Stimulated activated CD8-positive, alpha-beta memory T cell treated with anti-CD3 and anti-CD28 coated beads, Interleukin-2, amount 100 ng/mL, for 1 hour (primary cell): ENCODE data around the gene CCDC70.

Experiments
- DNase-seq, 2 donors: peaks; one replicate each; pipeline ENCODE4 v3.0.0-alpha.2; 2020; ENCODE audit warnings: low read depth in 2 of 2

CCDC70 gene

DNA sequence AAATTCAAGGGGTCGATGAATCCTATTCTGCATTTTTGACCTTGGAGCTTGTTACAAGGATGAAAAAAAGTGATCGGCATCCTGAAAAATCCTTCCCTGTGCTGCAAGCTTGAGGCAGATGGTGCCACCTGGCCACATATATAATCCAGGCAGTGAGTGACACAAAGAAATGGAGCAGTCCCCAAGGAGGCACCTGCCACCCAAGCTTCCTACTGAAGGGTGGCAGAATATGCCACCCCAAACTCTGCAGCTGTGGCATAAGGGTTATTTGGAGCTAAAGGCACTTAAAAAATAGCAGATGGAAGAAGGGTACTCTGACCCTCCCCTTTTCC is 32.2 kb upstream of the CCDC70 start:
- no peak for DNase-seq

DNA sequence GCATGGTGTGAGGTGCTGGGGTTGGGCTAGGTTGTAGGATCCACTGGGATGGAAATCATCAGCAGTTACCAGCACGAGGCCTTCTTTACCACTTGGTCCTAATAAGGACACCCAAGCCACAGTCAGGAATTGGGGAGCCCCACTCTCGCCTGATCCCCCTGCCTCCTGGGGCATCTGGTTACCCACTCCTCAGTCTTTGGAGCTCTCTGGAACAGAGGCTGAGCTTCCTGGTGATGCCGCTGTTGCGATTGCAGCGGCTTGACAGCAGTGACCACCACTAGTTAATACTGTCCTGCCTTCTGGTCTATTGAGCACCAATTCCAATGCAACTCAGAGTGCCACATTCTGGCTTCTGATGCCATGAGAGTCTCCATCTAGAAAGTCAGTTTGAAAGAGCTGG is 30.2 kb upstream of the CCDC70 start:
- no peak for DNase-seq

DNA sequence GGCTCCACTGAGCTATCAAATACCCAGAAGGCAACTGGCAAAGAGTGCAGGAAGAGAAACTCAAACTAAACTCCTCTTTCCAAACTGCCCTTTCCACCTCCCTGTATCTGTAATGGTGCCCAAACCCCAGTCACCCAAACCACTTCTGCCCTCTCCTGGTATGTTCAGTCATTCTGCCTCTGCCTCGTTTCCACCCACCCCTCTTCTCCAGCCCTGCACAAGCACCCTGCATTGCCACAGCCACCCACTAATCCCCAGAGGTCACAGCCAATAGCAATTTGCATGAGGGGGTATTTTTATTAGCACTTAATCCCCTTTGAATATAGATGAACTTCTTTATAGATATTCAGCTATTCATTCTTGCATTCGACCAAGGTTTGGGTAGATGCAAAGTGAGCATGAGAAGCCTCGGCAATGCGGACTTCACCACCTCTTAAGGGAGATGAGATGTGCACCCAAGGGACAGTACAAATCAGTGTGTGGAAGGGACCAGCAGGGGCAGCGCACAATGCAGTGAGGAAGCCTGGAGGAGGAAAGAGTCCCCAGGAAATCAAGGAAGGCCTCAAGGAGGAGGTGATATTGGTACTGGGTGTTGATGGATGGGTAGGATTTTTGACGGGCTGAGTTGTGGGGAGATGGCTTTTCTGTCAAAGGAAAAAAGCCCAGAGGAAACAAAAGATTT is 29.2 kb upstream of the CCDC70 start:
- peak in 1 of 2 donors; percentile 26 for DNase-seq

DNA sequence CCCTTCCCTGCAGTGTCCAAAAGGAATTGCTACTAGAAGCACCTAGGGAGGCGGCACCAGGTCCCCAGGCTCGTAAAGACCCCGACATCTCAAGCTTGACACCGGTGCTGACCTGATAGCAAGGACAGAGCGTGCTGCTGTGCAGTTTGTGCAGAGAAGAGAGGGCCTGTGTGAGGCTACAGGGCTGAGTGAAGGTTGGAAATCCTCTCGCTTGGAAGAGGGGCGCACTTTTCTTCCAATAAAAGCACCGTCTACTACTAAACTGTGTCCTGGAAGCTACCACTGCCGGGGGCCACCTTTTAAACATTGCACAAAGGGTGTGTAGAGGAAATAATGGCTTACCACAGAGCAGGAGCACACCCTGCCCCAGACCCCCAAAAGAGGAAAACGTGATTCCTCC is 27.8 kb upstream of the CCDC70 start:
- no peak for DNase-seq

DNA sequence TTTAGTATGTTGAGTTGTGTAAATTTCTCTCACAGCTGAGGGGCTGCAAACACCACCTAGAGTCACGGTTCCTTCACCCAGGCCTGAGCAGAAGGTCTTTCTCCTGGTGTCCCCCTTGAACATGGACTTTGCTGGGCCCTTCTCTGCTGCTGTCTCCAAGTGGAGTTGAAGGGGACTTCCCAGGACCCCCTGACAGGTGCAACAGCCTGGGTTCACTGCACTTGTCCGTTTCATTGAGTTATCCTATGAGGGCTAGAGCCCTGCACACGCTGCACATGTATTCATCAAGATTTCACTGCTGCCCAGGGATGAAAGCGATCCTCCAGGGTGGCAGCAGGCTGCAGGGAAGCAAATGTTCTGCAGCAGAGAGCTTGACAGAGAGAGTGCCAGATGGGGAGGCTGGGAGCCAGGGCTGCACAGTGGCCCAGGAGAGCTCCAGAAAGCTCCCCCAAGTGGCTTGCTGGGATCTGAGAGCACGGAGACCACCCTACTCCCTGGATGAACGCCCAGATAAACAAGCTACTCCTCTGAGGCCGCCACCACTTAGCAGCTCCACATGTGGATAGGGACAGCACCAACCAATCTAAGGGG is 27.1 kb upstream of the CCDC70 start:
- DNase-seq, result no peak

DNA sequence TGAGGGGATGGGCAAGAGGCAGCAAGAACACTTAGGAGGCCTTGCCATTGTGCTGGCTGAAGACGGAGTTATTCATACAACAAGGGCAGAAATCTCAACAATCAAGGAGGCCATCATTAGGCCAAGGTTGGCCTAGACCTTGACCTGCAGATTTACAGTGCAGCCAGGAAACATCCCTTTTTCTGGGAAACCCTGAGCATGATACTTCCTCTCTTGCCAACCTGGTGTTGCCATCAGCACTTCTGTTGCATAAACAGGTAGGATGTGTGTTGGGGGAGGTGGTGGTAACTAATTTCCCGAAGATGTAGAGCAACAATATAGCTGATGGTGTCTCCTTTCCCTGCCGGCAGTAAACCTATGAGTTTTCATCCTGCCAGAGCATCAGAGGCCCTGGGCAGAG is 24.8 kb upstream of the CCDC70 start:
- DNase-seq, result no peak

DNA sequence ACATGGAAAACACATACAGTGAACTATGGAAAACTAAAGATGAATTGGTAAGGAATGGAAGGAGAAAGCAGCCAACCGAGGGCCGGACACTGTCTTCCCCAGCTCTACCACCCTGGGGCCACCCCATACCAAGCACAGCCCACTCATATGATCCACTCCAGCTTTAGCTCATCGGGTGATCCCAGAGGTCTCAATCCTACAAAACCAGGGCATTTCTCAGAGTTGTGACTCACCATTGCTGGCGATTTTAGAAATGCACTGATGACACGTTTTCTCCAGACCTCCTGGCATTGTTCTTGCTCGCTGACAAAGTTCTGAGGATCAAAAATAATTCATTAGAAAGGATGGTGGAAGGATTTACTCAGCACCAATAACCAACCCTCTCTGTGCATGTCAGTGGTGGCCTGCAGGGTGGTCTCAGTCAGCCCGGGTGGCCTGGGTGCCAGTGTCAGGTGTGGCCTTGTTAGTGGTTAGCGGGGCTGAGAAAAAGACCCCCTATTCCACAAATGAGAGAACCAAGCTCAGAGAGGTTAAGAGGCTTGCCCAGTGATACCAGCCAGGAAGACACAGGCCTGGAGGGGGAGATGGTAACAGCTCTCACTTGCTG is 23.4 kb upstream of the CCDC70 start:
- no peak for DNase-seq

DNA sequence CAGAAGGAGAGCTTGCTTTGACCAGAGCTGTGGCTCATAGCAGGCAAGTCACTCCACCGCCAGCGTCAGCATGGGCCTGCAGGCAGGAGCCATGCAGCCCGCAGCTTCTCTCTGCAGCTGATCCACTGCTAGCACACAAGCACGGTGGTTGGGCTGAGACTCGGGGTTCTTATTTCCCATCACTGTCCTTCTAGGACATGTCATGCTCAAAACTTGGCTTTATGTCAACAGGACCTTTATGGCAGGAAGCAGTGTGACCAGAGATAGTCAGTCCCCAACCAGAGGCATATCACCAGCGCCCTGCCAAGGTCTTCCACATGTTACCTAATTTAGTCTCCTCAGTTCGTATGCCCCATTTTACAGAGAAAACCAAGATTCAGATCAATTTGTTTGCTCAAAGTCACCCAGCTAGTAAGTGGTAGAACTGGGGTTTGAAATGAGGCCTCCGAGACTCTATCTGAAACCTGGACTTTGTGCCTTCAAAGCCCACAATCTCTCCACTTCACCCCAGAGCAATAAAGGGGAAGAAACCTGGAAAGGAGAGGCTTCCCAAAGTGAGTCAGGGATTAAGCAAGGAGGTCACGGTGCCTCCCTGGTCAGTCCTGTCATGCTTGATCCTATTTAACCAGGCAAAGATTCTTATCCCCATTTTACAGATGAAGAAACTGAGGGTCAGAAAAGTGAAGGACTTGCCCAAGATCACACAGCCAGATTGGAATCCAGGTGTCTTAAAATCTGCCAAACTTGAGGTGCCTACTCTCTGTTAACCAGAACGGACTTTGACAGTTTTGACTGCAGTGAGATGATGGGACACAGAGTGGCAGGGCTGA is 21.8 kb upstream of the CCDC70 start:
- no peak for DNase-seq

DNA sequence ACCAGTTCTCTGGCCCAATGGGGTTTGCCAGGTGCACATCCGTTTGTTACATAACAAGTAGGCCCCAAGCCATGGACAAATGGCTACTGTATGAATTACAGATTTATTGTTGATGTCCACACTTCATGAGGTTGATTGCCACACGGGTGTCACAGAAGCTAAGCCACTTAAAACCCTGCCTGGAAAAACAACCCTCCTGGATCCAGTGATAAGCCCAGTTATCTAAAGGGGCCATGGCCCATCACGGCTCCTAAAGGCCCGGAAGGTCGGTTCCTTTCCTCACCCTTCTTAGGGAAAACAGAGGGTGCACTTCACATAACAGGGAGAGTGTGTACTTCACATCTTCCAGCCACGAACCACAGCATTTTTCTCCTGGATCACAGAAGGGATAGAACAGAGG is 20.9 kb upstream of the CCDC70 start:
- no peak for DNase-seq

DNA sequence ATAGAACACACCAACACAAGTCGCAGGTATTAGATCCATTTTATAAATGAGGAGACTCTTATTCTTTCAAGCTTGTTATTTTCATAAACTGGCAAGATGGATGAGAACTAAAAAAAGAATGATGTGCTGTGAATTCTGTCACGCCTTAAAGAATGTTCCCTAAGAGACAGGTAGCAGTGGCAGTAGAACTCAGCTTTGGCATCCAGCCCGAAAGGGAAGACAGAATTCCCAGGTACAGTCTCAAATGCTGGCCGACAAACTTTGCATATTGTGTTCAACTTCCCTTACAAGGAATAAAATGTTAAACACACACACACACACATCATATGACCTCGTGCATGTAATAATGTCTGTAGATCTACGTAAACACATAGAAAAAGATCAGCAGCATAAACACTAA is 20.0 kb upstream of the CCDC70 start:
- DNase-seq, result no peak

DNA sequence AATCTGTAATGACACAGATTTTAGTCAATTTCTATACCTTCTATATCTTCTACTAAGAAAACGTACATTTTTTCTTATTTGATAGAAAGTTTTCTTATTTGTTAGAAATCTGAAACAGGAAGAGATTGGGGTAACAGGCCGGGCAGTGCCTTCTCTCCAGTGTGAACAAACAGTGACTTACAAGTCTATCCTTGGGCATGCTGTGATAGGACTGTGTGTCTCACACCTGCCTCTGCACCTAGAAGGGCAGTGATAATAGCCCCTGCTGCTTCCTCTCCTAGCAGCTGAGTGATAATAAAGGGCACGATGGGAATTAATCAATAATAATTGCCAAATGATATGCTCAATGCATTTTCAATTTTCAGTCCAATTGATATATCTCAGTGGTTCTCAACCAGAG is 18.2 kb upstream of the CCDC70 start:
- no peak for DNase-seq

DNA sequence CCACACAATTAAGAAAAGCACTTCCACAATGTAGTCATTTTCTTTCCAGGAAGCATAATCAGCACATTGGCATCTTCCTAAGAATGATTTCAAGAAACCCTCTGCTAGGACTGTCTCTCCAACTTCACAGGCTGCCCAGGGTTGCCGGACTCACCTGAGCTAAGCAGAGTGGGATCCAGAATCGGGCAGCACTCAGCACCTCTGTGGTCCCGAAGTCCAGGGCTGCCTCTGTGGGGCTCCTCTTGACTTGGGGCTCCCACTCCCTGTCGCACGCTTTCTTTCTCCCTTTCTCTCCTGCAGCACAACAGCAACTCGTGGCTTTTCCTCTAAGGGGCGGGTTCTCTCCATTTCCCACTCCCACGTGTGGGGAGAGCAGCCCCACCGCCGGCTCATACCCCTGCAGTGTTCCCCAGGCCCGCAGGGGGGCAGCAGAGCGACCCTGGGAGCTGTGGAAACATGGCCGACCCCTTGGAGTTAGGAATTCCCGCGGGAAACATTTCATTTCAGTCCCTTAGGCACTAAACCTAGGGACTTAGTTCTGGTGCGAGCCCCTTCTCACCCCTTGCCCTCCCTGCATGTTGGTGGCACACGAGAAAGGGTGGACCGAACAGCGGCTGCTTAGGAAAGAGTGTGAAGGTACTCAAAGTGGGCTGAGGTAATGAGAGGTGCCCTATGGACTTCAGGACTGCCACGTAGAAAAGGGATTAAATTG is 16.8 kb upstream of the CCDC70 start, which contains the start of gene TMEM272:
TMEM272 (minus strand) TSS at position 316 of the 712 bp plus-strand sequence. CDS start 6,647 bp downstream, outside the sequence.
- DNase-seq, result no peak

DNA sequence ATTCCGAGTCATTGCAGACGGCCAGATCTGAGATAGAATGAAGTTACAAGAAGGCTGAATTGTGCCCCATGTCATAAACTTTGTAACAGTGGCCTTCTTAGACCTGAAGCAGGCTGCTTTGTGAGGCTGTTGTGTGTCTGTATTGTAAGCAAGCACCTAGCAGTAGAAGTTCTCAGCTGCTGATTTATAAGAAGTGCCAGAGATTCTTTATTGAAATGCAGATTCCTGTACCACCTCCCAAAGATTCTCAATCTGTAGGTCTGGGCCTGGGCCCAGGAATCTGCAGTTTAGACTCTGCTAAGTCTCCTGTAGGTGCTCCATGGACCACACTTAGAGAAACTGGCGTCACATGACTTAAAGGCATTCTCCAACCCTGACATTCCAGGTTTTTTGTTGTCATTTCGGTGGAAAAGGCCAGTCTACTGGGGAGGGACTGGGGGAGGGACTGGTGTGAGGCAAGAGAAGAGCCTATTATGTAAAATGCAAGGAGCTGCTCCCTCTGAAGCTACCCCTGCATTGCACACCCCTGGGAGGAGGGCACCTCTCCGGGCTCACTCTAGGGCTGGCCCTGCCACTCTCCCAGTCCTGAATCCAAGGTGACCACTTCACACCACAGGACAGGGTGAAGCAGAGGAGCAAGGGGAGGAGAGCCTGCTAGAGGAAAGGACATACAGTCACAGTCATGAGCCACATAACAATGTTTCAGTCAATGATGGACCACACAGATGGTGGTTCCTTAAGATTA is 16.0 kb upstream of the CCDC70 start:
- DNase-seq, result no peak

DNA sequence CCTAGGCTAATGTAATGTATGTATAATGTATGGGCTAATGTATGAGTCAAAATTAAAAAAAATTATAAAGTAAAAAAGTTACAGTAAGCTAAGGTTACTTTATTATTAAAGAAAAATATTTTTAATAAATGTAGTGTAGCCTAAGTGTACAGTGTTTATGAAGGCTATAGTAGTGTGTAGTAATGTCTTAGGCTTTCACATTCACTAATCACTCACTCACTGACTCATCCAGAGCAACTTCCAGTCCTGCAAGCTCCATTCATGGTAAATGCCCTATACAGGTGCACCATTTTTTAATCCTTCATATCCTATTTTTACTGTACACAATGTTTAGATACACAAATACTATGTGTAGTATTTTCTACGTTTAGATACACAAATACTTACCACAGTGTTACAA is 15.0 kb upstream of the CCDC70 start:
- no peak for DNase-seq

DNA sequence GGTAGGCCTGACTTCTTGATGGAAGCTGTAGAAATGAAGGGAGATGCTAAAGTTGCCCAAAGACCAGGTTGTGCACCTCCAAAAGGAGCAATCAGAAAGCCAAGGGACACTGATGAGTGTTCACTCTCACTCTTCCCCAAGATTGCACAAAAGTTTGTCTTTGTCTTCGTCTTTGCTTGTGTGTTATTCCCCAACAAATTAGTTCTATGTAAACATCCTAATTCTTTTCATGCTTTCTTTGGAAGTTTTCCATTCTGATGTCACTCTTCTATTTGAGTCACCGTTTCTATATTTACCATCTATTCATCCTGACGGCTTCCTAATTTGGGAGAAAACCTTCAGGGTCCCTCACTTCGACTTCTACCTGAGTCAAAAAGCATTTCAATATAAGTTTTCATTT is 13.1 kb upstream of the CCDC70 start:
- DNase-seq, result no peak

DNA sequence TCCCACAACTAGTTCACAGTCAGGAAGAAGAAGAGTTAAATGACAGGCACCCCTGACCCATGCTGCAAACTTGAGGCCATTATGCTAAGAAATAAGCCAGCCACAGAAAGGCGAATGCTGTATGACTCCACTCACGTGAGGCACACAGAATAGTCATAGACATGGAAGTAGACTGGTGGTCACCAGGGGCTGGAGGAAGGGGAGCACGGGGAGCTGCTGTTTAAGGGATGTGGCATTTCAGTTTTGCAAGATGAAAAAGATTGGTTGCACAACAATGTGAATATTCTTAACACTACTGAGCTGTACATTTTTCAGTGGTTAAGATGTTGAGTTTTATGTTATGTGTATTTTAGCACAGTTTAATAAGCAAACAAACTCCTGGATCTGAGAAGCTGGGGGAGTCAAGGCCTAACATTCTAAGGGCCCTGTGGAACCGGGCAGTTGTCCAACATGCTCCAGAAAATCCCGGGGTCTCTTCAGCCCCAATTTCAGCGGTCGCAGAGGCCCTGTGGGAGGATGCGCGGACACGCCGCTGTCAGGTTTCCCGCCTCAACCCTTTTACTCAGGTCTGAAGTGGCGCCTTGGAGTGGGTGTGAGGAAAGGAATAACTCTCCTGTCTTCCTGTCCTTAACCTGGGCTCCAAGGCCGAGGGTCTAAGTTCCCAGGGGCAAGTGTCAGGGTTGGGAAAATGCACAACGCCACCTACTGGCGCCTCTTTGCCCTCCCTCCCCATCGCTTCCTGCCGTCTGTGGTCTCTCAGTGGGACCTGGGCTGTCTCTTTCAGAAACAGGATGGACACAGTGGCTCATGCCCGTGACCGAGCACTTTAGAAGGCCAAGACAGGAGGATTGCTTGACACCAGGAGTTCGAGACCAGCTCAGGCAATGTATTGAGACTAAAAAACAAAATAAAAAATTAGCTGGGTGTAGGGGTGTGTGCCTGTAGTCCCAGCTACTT is 12.3 kb upstream of the CCDC70 start:
- DNase-seq, result no peak

DNA sequence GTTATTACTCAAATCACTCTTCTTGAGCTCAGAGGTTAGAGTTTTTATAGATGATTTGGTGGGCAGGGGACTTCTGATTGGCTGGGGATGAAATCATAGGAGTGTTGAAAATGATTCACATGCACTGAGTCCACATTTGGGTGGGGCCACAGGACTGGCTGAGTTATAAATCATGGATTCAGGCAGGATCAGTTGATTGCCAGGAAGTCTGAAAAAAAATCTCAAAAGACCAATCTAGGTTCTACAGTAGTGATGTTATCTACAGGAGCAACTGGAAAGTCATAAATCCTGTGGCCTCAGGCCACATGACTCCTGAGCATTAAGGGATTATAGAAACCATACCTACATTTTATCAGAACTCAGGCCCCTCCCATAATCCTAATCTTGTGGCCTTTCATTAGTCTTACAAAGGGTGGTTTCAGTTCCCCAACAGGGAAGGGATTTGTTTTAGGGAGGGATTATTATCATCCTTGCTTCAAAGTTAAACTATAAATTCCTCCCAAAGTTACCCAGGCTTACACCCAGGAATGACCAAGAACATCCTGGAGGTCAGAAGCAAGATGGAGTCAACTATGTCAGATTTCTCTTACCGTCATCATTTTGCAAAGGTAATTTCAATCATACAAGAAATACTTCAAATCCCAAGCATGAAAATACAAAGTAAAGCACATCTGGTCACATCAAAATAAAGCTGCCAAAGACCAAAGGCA is 5.6 kb upstream of the CCDC70 start:
- no peak for DNase-seq

DNA sequence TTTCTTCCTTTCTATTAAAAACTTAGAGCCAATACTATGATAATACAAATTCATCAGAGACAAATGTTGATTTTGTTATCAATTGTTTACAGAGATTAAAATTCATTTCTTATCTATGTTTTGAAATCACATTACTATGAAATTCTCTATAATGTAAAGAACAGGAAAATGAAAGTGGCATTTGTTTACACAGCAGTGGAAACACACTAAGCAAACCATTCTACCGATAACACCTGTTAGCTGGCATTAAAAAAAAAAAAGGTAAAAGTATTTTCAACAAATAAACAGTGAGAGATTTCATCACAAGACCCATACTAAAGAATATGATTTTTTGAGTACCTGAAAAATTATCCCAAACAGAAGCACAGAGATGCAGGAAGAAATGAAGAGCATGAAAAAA is 4.8 kb upstream of the CCDC70 start:
- DNase-seq, result no peak

DNA sequence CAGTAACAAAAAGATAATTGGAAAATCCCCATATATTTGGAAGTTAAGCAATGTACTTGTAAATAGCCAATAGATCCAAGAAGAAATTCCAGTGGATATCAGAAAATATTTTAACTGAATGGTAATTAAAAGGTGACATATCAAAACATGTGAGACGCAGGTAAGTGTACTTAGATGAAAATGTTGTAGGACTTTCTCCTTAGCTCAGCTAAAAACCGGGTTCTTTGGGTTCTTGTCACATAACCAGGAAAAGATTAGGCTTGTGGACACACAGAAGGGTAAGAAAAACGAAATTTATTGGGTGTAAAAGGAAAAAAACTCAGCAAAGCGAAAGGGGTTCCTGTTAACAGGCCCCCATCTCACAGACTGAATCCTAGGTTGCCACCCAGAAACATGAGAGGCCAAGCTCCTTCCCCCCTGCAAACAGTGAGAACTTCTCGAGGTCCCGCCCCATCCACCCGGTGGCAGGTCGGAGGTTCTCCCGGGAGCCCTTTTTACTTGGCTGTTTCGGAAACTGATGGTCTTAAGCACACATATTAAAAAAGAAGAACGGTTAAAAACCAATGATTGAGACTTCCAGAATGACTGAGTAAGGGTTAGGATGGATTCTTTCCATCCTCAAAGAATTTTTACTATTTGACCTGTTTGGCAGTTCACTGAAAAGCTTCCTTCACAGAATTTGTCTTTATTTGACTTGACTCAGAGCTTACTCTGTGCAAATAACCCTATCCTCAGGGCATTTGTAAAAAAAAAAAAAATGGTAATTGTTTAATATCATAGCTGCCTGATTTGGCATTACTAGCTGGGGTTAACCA is 3.1 kb upstream of the CCDC70 start:
- DNase-seq, result no peak
